ENCODE data around the gene PTGDS.

DNA sequence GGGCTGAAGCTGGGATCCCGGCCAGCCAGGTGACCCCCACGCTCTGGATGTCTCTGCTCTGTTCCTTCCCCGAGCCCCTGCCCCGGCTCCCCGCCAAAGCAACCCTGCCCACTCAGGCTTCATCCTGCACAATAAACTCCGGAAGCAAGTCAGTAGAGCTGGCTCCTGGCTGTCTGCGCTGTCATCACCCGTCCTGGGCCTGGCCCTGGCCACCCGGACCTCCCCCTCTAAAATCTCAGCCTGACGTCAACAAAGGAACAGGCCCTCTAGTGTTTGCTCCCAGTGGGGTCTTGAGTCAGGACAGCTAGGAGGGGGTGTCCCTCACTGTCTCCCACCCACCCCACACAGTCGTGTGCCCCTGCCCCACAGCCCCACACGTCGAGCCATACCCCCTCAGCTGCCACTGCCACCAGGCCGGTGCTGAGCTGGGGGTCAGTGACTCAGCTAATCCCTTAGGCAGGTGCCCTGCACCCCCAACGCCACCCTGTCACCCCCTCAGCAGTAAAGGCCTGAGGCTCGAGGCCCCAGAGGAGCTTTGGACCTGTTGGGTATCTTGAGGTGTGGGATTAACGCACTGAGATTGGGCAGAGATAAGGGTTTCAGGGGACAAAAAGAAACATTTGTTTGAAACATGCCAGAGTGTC lies 4.4 kb downstream of the PTGDS start:
- TF ChIP-seq ZBTB7A (IDR thresholded peaks at IDR 0.05; ENCODE audit: low read depth) (no peak), FOXM1 (IDR thresholded peaks at IDR 0.05; ENCODE audit: borderline replicate concordance, low read depth) (no peak), EP300 (IDR thresholded peaks at IDR 0.05; ENCODE audit: borderline replicate concordance) (no peak), TAF1 (IDR thresholded peaks at IDR 0.05; ENCODE audit: low read depth) (no peak), CREB1 (IDR thresholded peaks at IDR 0.05; ENCODE audit: low read depth) (no peak), RAD21 (IDR thresholded peaks at IDR 0.05; ENCODE audit: low read depth) (no peak), YY1 (IDR thresholded peaks at IDR 0.05; ENCODE audit: low read depth) (no peak), EGR1 (IDR thresholded peaks at IDR 0.05) (no peak)
- TF ChIP-seq, protein P1, sequence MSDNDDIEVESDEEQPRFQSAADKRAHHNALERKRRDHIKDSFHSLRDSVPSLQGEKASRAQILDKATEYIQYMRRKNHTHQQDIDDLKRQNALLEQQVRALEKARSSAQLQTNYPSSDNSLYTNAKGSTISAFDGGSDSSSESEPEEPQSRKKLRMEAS (IDR thresholded peaks at IDR 0.05), result no peak
- TF ChIP-seq, protein P2, sequence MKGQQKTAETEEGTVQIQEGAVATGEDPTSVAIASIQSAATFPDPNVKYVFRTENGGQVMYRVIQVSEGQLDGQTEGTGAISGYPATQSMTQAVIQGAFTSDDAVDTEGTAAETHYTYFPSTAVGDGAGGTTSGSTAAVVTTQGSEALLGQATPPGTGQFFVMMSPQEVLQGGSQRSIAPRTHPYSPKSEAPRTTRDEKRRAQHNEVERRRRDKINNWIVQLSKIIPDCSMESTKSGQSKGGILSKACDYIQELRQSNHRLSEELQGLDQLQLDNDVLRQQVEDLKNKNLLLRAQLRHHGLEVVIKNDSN (IDR thresholded peaks at IDR 0.05), result no peak
- TF ChIP-seq, protein P3, sequence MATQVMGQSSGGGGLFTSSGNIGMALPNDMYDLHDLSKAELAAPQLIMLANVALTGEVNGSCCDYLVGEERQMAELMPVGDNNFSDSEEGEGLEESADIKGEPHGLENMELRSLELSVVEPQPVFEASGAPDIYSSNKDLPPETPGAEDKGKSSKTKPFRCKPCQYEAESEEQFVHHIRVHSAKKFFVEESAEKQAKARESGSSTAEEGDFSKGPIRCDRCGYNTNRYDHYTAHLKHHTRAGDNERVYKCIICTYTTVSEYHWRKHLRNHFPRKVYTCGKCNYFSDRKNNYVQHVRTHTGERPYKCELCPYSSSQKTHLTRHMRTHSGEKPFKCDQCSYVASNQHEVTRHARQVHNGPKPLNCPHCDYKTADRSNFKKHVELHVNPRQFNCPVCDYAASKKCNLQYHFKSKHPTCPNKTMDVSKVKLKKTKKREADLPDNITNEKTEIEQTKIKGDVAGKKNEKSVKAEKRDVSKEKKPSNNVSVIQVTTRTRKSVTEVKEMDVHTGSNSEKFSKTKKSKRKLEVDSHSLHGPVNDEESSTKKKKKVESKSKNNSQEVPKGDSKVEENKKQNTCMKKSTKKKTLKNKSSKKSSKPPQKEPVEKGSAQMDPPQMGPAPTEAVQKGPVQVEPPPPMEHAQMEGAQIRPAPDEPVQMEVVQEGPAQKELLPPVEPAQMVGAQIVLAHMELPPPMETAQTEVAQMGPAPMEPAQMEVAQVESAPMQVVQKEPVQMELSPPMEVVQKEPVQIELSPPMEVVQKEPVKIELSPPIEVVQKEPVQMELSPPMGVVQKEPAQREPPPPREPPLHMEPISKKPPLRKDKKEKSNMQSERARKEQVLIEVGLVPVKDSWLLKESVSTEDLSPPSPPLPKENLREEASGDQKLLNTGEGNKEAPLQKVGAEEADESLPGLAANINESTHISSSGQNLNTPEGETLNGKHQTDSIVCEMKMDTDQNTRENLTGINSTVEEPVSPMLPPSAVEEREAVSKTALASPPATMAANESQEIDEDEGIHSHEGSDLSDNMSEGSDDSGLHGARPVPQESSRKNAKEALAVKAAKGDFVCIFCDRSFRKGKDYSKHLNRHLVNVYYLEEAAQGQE (IDR thresholded peaks at IDR 0.05; ENCODE audit: low read depth), result no peak
